Brain pericyte (primary cell): ENCODE measurements around the gene PYGO1.
"Not testable (repeated sequence)": the region's sequence is repeated elsewhere in the genome, so short reads cannot be mapped to it uniquely, and the experiment has no call there.

Source experiments
- DNase-seq: peaks from one replicate; pipeline ENCODE4 v3.0.0-alpha.2; 2012; ENCODE audit warnings: low read depth, low spot score

PYGO1 gene

DNA sequence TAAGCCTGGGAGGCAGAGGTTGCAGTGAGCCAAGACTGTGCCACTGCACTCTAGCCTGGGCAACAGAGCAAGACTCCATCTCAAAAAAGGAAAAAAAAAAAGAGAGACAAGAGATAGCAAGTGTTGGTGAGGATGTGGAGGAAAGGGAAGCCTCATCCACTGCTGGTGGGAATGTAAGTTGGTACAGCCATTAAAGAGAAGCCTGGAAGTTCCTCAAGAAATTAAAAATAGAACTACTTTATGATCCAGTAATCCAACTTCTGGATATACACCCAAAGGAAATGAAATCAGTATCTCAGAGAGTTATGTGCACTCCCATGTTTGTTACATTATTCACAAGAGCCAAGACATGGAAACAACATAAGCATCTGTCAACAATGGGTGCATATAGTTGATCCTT is 14.9 kb downstream of the PYGO1 start:
- DNase-seq = no peak

GRCh38 chr15:55564347-55565145 is 23.6 kb downstream of the PYGO1 start:
- DNase-seq = no peak

- no peak for DNase-seq
These were observed 25.5 kb downstream of the PYGO1 start for GRCh38 chr15:55562601-55563000.

DNA sequence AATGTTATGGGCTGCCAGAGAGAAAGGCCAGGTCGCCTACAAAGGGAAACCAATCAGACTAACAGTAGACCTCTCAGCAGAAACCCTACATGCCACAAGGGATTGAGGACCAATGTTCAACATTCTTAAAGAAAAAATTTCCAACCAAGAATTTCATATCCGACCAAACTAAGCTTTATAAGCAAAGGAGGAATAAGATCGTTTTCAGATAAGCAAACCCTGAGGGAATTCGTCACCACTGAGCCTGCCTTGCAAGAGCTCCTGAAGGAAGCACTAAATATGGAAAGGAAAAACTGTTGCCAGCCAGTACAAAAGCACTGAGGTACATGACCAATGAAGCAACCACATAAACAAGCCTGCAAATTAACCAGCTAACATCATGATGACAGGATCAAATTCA is 33.1 kb downstream of the PYGO1 start:
- DNase-seq = no peak

- DNase-seq = peak; percentile 96
These were observed 35.2 kb downstream of the PYGO1 start for GRCh38 chr15:55552926-55553325.

GRCh38 chr15:55552451-55552850 is 35.7 kb downstream of the PYGO1 start:
- DNase-seq = no peak

DNA sequence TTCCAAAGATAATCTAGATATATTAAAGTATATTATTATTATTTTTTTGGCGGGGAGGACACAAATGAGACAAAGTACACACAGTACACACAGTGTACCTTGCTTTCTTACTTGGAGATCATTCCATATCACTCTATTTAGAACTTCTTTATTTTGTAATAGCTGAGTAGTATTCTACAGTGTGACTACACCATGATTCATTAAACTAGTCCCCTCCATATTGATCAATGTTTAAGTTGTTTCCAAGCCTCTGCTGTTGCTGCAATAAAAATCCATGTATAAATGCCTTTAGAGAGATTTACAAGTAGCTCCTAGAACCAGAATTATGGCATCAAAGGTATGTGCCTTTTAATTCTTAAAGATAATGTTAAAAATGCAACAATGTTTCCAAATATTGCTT is 38.8 kb downstream of the PYGO1 start:
- no peak for DNase-seq

DNA sequence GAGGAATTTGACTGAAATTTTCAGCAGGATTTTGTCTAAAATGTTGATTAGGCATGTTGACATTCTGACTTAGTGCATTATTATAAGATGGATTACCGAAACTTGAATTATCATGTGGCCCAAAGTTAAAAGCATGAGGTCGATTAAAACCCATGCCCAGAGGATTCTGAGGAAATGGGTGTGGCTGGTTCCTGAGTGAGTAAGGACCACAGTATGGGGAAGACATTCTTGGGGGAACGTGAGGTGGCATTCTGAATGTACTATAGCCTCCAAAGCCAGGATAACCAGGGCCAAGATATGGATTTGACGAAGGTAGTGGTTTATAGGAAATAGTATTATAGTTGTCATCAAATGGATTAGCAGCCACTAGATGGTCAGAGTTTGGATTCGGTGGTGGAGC is 41.4 kb downstream of the PYGO1 start:
- DNase-seq = no peak

DNA sequence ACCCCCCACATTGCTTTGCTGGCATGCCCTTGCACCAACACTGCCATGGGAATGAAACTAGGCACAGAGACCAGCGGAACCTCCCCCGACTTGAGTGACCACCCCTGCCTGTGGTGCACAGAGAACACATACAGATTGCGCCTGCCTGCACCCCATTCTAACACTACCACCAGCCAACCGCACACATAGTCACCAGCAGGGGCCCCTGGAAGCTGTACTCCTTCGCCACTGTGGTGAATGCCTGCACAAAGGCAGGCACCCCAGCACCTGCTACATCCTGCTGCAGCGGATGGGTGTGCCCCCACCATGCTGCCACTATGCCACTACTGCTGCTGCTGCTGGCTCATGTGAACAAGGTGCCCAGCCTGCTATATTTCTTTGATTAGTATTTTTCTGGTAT is 52.7 kb downstream of the PYGO1 start:
- no peak for DNase-seq

DNA sequence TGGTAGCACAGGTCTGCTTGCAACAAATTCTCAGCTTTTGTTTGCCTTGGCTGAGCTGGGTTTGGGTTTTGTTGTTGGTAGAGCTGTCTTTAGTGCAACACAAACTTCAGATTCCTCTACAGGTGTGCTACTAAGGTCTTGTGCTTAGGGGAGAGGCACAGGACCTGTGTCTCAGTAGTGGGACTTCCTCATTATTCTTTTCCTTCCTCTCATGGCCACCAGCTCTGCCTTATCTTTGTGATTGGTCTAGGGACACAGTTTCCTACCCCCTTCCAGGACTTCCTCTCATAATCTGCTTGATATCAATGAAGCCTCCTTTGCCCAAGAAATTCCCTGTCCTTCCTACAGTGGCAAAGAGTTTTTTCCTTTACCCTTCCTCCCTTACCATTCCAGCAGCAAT is 55.2 kb downstream of the PYGO1 start:
- no peak for DNase-seq

GRCh38 chr15:55530861-55531313 is 57.3 kb downstream of the PYGO1 start:
- DNase-seq = no peak

GRCh38 chr15:55528812-55529211 is 59.3 kb downstream of the PYGO1 start:
- DNase-seq = no peak

- no peak for DNase-seq
These were observed 61.0 kb downstream of the PYGO1 start for GRCh38 chr15:55527150-55527549.

DNA sequence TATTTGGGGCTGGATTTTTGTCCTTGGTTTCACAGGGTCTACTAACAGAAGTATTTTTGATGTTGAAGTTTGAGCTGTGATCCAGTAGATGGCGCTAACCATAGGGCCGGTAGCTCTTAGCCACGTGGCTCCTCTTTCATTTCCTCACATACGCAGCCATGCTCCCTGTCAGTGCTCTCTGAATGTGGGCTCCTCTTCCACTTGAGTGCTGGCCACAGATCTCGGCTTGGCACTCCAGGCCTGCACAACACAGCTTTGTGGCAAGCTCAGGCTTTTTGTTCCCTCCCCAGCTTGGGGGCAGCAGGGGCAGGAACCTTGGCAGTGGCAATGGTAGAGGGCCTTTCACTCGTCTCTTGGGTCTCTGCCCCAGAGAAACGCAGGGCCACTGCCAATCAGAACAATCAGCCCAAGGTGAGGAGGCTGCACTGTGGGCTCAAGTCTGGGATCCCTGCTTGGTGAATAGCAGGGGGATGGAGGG is 61.5 kb downstream of the PYGO1 start:
- no peak for DNase-seq

DNA sequence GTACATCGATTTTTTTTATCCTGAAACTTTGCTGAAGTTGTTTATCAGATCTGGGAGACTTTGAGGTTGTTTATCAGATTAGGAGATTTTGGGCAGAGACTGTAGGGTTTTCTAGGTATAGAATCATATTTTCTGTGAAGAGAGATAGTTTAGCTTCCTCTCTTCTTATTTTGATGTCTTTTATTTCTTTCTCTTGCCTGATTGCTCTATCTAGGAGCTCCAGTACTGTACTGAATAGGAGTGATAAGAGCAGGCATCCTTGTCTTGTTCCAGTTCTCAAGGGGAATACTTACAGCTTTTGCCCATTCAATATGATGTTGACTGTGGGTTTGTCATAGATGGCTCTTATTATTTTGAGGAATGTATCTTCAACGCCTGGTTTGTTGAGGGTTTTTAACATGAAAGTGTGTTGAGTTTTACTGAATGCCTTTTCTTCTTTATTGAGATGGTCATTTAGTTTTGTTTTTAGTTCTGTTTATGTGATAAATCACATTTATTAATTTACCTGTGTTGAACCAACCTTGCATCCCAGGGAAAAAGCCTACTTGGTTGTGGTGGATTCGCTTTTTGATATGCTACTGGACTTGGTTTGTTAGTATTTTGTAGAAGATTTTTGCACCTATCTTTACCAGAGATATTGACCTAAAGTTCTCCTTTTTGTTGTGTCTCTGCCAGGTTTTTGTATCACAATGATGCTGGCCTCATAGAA is 65.2 kb downstream of the PYGO1 start:
- DNase-seq = no peak

GRCh38 chr15:55518641-55519040 is 69.5 kb downstream of the PYGO1 start:
- DNase-seq = no peak

DNA sequence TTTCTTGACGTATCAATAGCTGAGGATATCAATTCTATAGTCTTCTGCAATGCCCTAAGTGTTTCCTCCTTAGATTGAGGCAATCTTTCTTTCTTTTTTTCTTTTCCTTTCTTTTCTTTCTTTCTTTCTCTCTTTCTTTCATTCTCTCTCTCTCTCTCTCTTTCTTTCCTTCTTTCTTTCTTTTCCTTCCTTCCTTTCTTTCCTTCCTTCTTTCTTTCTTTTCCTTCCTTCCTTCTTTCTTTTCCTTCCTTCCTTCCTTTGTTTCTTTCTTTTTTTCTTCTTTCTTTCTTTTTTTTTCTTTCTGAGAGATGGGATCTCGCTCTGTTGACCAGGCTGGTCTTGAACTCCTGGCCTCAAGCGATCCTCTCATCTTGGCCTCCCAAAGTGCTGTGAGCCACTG is 70.1 kb downstream of the PYGO1 start:
- no peak for DNase-seq

- DNase-seq = no peak
These were observed 72.0 kb downstream of the PYGO1 start for GRCh38 chr15:55515991-55516776.

- no peak for DNase-seq
These were observed 72.7 kb downstream of the PYGO1 start for GRCh38 chr15:55515491-55515890.

DNA sequence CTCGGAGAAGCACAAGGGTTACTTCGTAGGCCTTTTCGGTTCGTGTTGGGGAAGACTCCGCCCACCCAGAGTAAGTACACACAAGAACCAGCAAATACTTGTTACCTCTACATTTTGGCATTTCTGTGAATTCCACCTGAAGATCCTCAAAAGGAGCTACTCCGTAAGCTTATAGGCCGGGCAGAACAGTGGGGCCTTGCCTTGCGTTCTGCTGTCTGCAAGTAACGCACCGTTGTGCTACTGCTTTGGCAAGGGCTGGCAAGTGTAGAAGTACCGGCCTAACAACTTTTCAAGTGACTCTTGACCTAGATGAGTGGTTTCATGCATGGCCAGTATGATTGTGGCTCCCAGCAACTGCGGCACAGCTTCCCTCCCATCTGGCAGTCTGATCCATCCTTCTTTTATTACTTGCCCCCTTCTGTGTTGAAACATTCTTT is 73.7 kb downstream of the PYGO1 start:
- DNase-seq = no peak

- not testable (repeated sequence) for DNase-seq
These were observed 74.3 kb downstream of the PYGO1 start for GRCh38 chr15:55513621-55514413.
